Spinal cord (tissue), 10 donors: ENCODE measurements around the gene ACSL1. TPM values are rescaled to one million over a fixed set of nuclear protein-coding genes. Genes with fewer than 3 reads are reported as not detected.
A peak's percentile ranks its signal among the peaks of the same experiment; 100 is the strongest.
"Not testable (repeated sequence)": the region's sequence is repeated elsewhere in the genome, so short reads cannot be mapped to it uniquely, and the experiment has no call there.

Experiments
- DNase-seq, 6 donors: peaks; one replicate each; pipeline versions ENCODE4 v3.0.0 to v3.0.0-alpha.2; 2013 to 2015; ENCODE audit warnings: low spot score in 6 of 6, low read depth in 4 of 6
- H3K27ac ChIP-seq: one replicate; pipeline ENCODE4 v1.5.1; 2013; ENCODE audit warnings: low read depth, low read length, control low read depth
- H3K27me3 ChIP-seq: one replicate; pipeline ENCODE4 v1.6.1; 2013; ENCODE audit warnings: low read length; ENCODE audit not compliant: control insufficient read depth, insufficient read depth
- H3K36me3 ChIP-seq: one replicate; pipeline ENCODE4 v1.6.1; 2013; ENCODE audit warnings: low read length; ENCODE audit not compliant: control insufficient read depth, insufficient read depth
- H3K4me1 ChIP-seq: one replicate; pipeline ENCODE4 v1.6.1; 2013; ENCODE audit warnings: low read length; ENCODE audit not compliant: control insufficient read depth, insufficient read depth
- H3K4me3 ChIP-seq: one replicate; pipeline ENCODE4 v1.5.1; 2013; ENCODE audit warnings: low read depth, low read length, control low read depth
- H3K9me3 ChIP-seq: one replicate; pipeline ENCODE4 v1.6.1; 2013; ENCODE audit warnings: low read length; ENCODE audit not compliant: control insufficient read depth, insufficient read depth
- WGBS: methylation state at CpG from one replicate; pipeline ENCODE4 v1.1.5; 2013; ENCODE audit warnings: missing lambda C conversion rate; ENCODE audit not compliant: insufficient coverage; 5-methylcytosine and 5-hydroxymethylcytosine counted together
- polyA plus RNA-seq, 2 donors: library from polyadenylated mRNA; unstranded; fragments of 120-200 nt; gene quantifications; one replicate each; pipeline ENCODE4 v1.2.1, GENCODE V29; 2013; ENCODE audit not compliant: insufficient read length in 2 of 2
- total RNA-seq, 2 donors: library from RNA; depleted of rRNA in 1 of 2; stranded (reverse); fragments of 120-200 nt in 1 of 2; fragments of >200 nt in 1 of 2; gene quantifications; one replicate each; pipeline versions ENCODE4 v1.2.3 to v1.2.4, GENCODE V29; 2013 to 2014
- donor health status: healthy.

The ACSL1 gene
- total and polyA plus RNA-seq, 4 donors = 28.9 to 62.7 (median 29.9) TPM

GRCh38 chr4:184844742-184845141 lies 19.0 kb upstream of the ACSL1 start:
- no peaks in the 10 kb centered on the region for H3K9me3 ChIP-seq
- no peak overlapping the region for H3K27ac ChIP-seq
- no peaks in the 10 kb centered on the region for H3K27me3 ChIP-seq
- H3K4me1 ChIP-seq = no peaks in the 10 kb centered on the region
- DNase-seq = no peak
- H3K36me3 ChIP-seq = no peaks in the 10 kb centered on the region
- H3K4me3 ChIP-seq = no peak overlapping the region
- WGBS = no CpG with 5 or more reads among the region's 1 CpG

- Histone ChIP-seq H3K4me3 (no peak overlapping the region), H3K4me1 (no peaks in the 10 kb centered on the region), H3K36me3 (no peaks in the 10 kb centered on the region), H3K9me3 (no peaks in the 10 kb centered on the region), H3K27me3 (no peaks in the 10 kb centered on the region), H3K27ac (no peak overlapping the region)
- DNase-seq = no peak
- 90% methylated on average over 16 of the region's 16 CpGs for WGBS
Observed at GRCh38 chr4:184843984-184844554, 18.3 kb upstream of the ACSL1 start.

- H3K36me3 ChIP-seq, H3K4me1 ChIP-seq, H3K9me3 ChIP-seq, H3K27me3 ChIP-seq, DNase-seq, H3K27ac ChIP-seq, H3K4me3 ChIP-seq: not testable (repeated sequence)
- 100% methylated on average over 4 of the region's 6 CpGs for WGBS
Observed at GRCh38 chr4:184839075-184839399, 13.3 kb upstream of the ACSL1 start.

GRCh38 chr4:184838249-184839074 lies 12.7 kb upstream of the ACSL1 start:
- no peaks in the 10 kb centered on the region for H3K9me3 ChIP-seq
- H3K4me3 ChIP-seq = no peak overlapping the region
- WGBS = 77% methylated on average over 9 of the region's 11 CpGs
- H3K27ac ChIP-seq = no peak overlapping the region
- no peaks in the 10 kb centered on the region for H3K36me3 ChIP-seq
- no peak for DNase-seq
- no peaks in the 10 kb centered on the region for H3K27me3 ChIP-seq
- H3K4me1 ChIP-seq = no peaks in the 10 kb centered on the region

- Histone ChIP-seq H3K4me1 (no peaks in the 10 kb centered on the region), H3K27me3 (peaks cover 2% of the 10 kb centered on the region), H3K36me3 (no peaks in the 10 kb centered on the region), H3K4me3 (no peak overlapping the region), H3K9me3 (no peaks in the 10 kb centered on the region), H3K27ac (no peak overlapping the region)
- 91% methylated on average over 4 of the region's 5 CpGs for WGBS
- no peak for DNase-seq
Observed at GRCh38 chr4:184836613-184837012, 10.8 kb upstream of the ACSL1 start.

- peaks cover 2% of the 10 kb centered on the region for H3K27me3 ChIP-seq
- no peak for DNase-seq
- H3K27ac ChIP-seq = no peak overlapping the region
- no peaks in the 10 kb centered on the region for H3K9me3 ChIP-seq
- 80% methylated on average over 8 of the region's 10 CpGs for WGBS
- no peak overlapping the region for H3K4me3 ChIP-seq
- H3K4me1 ChIP-seq = no peaks in the 10 kb centered on the region
- H3K36me3 ChIP-seq = no peaks in the 10 kb centered on the region
Observed at GRCh38 chr4:184833046-184833838, 7.5 kb upstream of the ACSL1 start.

GRCh38 chr4:184831153-184831552 lies 5.4 kb upstream of the ACSL1 start:
- no peak for DNase-seq
- Histone ChIP-seq H3K4me1 (peaks cover 8% of the 10 kb centered on the region), H3K27me3 (peaks cover 10% of the 10 kb centered on the region), H3K4me3 (no peak overlapping the region), H3K36me3 (no peaks in the 10 kb centered on the region), H3K9me3 (no peaks in the 10 kb centered on the region), H3K27ac (no peak overlapping the region)
- 92% methylated on average over 2 of the region's 5 CpGs for WGBS

GRCh38 chr4:184826691-184827270 lies 1.0 kb upstream of the ACSL1 start:
- Histone ChIP-seq H3K27ac (no peak overlapping the region), H3K4me3 (peak overlapping the region; percentile 36), H3K36me3 (no peaks in the 10 kb centered on the region), H3K4me1 (peaks cover 12% of the 10 kb centered on the region), H3K9me3 (no peaks in the 10 kb centered on the region), H3K27me3 (peaks cover 29% of the 10 kb centered on the region)
- 66% methylated on average over 7 of the region's 15 CpGs for WGBS
- peak in 2 of 6 donors; percentile 35 to 62 for DNase-seq

- H3K27me3 ChIP-seq = peaks cover 29% of the 10 kb centered on the region
Observed at GRCh38 chr4:184825141-184825895, 450 bp downstream of the ACSL1 start.

More at GRCh38 chr4:184825141-184825895, 450 bp downstream of the ACSL1 start:
- Histone ChIP-seq H3K9me3 (no peaks in the 10 kb centered on the region), H3K36me3 (no peaks in the 10 kb centered on the region), H3K27ac (no peak overlapping the region), H3K4me1 (peaks cover 12% of the 10 kb centered on the region), H3K4me3 (peak overlapping the region; percentile 48)
- DNase-seq = peak in 3 of 6 donors; percentile 11 to 65 (median 61)
- 2% methylated on average over 92 of the region's 92 CpGs for WGBS
